ENCODE results near the gene PSD2.
A peak's percentile ranks its signal among the peaks of the same experiment; 100 is the strongest.

Gene PSD2

GRCh38 chr5:139795074-139796001 is at the start of gene PSD2:
Gene PSD2 (plus strand): TSS chr5:139795808. CDS start chr5:139809441, 13,633 bp downstream.
- DNase-seq (ENCODE audit: low read depth in 2 of 2) = no peak

- DNase-seq (ENCODE audit: low read depth in 2 of 2) = peak; percentile 61 to 76
Observed at GRCh38 chr5:139746691-139747582, 48.7 kb upstream of the PSD2 start.

GRCh38 chr5:139747583-139748504 is 47.8 kb upstream of the PSD2 start:
- DNase-seq (ENCODE audit: low read depth in 2 of 2) = peak; percentile 46 to 63

DNA sequence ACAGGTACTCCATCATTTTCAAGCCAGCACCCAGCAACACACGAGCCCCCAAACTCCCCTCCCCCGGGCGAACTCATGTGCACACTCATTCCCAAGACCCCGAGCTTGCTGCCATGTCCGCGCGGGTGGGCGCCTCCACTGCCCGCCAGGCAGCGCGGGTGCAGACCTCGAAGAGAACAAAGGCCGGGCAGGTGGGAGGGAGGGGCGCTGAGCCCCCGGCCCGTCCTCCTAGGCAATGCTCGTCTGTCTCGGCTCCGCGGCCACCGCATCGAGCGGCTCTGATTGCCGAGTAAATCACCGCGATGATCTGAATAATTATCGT is 47.1 kb upstream of the PSD2 start:
- DNase-seq (ENCODE audit: low read depth in 2 of 2) = no peak

GRCh38 chr5:139749242-139749641 is 46.4 kb upstream of the PSD2 start:
- no peak for DNase-seq (ENCODE audit: low read depth in 2 of 2)

DNA sequence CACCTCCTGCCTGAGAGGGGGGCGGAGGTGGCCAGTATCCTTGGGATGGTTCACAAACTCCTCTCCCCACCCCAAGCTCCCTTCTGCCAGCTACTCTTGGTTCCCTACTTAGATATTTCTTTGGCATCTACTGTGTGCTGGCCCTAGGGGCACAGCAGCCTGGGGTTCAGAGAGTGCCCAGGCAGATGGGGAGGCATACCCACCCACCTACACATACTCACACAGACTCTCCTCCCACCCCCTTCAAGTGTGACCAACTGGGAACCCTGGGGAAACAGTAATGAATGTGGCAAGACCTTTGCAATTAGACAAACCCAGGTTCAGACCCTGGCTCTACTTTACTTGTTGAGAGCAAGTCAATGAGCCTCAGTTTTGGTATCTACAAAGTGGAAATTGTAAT is 44.4 kb upstream of the PSD2 start:
- no peak for DNase-seq (ENCODE audit: low read depth in 2 of 2)

- no peak for DNase-seq (ENCODE audit: low read depth in 2 of 2)
Observed at GRCh38 chr5:139752506-139753473, 42.8 kb upstream of the PSD2 start.

DNA sequence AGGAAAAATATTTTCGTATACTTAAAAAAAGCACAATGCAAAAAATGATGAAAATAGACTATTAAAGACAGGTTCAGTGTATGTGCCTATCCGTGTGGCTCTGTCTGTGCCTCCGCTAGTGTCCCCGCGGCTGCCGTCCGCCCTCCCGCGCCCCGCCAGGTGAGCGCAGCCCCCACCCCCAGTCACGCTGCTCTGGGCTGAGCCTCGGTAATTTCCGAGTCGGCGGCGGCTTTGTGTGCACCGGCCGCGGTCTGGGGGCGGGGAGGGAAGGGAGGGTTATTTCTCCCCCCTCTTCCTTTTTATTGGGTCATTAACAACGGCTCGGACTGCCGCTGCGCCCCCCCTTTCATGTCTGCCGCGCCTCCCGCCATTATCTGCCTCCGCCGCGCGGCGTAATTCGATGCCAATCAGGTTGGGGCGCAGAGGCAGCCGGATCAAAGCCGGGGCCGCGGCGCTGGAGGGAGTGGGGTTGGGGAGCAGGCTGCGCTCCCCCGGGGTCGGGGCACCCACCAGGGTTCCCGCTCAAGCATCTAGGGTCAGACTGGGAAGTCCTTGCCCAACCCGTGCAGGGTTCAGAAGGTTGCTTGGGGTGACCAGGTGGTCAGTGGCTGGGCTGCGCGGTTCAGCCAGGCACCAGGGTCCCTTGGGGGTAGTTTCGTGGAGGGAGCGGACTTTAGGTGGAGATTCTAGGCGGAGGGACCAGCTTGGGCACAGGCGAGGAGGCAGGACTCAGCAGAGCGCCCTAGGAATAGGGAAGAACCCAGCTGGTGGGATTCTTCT is 39.5 kb upstream of the PSD2 start:
- no peak for DNase-seq (ENCODE audit: low read depth in 2 of 2)

- DNase-seq (ENCODE audit: low read depth in 2 of 2) = no peak
Observed at GRCh38 chr5:139756971-139757370, 38.6 kb upstream of the PSD2 start.

DNA sequence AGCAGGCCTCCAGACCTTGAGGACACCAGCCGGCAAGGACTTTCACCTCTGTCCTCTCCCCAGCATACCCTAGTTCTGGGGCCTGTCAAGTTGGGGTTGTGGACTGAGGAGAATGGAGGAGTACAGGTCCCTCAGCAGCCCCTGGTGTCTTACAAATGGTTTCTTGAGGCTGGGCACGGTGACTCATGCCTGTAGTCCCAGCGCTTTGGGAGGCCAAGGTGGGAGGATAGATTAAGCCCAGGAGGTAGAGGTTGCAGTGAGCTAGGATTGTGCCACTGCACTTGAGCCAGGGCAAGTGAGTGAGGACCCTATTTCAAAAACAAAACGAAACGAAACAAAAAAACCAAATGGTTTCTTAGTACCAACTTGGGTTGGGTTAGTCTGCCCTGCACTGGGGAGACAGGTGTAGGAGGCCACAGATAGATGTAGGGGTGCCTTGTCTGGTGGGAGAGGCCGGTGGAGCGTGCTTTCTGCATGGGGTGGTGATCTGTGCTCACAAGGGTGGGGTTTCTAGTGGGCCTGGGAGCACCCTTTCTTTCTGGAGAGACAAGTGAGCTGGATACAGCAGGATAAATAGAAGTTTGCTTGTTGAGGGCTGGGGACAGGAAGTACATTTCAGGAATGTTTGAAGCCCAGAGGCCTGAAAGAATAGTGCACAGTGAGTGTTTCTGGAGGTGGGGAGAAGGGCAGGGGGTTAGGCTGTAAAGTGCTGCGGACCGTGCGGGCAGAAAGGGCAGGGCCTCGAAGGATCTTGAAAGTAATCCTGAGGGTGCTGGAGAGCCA is 37.7 kb upstream of the PSD2 start:
- no peak for DNase-seq (ENCODE audit: low read depth in 2 of 2)

DNA sequence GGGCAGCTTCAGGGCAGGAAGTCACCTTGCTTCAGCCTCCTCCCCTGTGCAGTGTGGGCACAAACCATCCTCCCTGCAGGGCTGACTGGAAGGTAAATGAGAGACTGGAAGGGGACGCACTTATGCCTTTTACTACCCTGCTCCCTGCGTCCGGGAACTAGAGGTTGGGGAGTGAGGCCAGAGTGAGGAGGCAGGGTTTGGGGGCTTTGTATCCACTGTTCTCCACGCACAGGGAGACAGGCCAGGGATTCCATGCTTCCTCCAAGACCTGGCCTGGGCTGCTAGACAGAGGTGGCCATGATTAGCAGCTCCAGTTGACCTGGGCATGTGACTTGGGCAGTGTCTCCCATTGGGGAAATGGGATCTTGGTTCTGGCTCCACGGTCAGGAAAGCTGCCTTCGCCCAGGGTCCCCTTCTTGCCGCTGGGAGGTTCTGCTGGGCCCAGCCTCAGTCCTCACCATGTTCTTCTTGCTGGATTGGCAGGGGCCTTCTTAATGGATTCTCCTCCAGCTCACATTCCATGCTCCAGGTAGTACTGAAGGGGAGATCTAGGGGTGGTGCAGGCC is 37.0 kb upstream of the PSD2 start:
- no peak for DNase-seq (ENCODE audit: low read depth in 2 of 2)

DNA sequence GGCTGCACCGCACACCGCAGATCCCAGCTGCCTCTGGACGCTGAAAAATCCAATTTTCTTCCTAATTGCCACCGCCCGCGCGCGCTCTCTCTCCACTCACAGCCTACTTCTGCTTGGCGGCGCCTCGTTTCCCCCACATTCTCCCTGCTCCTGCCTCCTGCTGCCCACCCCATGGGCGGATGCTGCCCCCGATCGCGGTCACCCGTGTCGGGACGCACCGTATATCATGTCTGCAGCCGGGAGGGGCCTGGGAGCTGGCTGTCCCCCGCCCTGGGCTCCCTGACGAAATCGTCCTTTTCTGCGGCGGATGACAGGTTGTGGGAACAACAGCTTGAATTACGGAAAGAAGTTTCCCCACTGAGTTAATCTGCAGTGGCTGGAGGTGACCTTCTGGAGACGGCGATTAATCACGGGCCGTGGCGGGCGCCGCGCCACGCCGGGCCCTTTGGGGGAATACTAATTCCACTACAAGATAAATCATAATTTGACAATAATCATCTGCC is 36.3 kb upstream of the PSD2 start:
- no peak for DNase-seq (ENCODE audit: low read depth in 2 of 2)

DNA sequence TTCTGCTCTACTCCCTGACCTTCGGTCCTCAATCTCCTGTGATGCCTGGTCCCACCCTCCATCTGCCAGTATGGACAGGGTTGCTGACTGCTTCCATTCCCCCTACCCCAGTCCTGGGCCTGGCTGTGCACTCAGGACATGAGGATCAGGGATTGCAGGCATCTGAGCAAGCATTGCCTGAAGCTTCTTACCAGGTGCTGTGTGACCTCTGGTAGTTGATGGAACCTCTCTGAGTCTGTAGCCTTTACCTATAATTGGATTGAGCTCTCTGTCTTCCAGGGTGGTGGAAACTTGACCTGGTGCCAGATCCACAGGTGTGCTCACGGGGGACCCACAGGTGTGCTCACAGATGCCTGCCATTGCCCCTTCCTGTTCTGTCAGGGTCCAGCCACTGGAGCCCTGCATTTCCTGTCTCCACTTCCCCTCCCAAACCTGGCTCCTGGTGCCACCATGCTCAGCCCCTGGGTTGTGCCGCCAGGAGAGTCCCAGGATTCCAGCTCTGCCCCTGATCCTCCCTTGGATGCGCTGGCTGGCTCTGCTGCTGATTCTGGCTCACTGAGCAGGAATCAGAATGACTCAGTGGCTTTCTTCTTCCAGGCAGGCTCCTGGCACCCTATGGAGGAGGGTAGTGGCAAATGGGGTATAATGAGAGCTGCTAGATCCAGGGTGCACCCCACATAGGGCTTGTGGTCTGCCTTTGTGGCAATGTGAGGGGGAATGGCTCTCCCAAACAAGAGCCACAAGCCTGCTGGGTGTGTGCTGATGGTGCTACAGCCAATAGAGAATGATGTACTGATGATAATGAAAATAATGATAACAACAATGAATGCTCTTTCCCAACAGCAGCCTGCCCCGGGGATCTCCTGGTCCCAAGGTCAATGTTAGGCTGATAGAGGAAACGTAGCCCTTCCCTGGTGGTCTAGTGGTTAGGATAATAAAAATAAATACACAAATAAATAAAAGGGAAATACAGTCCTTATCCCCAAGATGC is 35.2 kb upstream of the PSD2 start:
- no peak for DNase-seq (ENCODE audit: low read depth in 2 of 2)

DNA sequence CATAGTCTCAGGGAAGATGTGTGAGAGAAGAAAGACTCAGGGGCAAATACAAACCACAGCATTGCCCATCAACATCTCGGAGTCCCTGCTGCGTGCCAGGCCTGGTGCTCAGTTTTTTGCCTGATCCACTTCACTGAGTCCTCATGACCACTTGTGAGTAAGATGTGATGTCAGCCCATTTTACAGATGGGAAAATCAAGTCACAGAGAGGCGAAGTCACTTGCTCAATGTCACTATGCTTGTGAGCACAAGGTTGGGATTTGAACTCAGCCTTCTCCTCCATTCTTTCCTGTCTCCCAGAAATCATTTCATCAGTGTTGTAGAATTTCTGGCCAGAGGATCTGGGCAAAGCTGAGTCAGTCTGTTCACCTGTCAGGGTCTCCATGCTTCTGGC is 34.6 kb upstream of the PSD2 start:
- DNase-seq (ENCODE audit: low read depth in 2 of 2) = no peak

GRCh38 chr5:139761501-139761900 is 34.1 kb upstream of the PSD2 start:
- DNase-seq (ENCODE audit: low read depth in 2 of 2) = no peak

- DNase-seq (ENCODE audit: low read depth in 2 of 2) = no peak
Observed at GRCh38 chr5:139762615-139763170, 32.9 kb upstream of the PSD2 start.

All from stimulated activated CD8-positive, alpha-beta memory T cell treated with anti-CD3 and anti-CD28 coated beads, Interleukin-15, amount 100 ng/mL, for 48 hours (primary cell).